GM20000 (cell line): Measurements from ENCODE around the gene DDX42.

Experiments
- DNase-seq: peaks from one replicate; pipeline ENCODE4 v3.0.0; 2012; ENCODE audit warnings: low spot score
- CTCF ChIP-seq: IDR thresholded peaks from 2 replicates; pipeline ENCODE4 v1.5.1; 2012; ENCODE audit warnings: mild to moderate bottlenecking, control low read depth; ENCODE audit errors: extremely low read depth, missing control alignments

DDX42 gene

DNA sequence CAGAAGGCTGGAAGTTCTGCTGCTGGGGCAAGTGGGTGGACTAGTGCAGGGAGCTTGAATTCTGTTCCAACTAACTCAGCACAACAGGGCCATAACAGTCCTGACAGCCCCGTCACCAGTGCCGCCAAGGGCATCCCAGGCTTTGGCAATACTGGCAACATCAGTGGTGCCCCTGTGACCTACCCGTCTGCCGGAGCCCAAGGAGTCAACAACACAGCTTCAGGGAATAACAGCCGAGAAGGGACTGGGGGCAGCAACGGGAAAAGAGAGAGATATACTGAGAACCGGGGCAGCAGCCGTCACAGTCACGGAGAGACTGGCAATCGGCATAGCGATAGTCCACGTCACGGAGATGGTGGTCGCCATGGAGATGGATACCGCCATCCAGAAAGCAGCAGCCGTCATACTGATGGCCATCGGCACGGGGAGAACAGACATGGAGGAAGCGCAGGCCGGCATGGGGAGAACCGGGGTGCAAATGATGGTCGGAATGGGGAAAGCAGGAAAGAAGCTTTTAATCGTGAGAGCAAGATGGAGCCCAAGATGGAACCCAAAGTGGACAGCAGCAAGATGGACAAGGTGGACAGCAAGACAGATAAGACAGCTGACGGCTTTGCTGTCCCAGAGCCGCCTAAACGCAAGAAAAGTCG, 43.9 kb downstream of the DDX42 start:
- TF ChIP-seq CTCF, result no peak
- DNase-seq, result no peak

- no peak for TF ChIP-seq CTCF
These were observed 45.2 kb downstream of the DDX42 start for GRCh38 chr17:63819131-63819530.

DNA sequence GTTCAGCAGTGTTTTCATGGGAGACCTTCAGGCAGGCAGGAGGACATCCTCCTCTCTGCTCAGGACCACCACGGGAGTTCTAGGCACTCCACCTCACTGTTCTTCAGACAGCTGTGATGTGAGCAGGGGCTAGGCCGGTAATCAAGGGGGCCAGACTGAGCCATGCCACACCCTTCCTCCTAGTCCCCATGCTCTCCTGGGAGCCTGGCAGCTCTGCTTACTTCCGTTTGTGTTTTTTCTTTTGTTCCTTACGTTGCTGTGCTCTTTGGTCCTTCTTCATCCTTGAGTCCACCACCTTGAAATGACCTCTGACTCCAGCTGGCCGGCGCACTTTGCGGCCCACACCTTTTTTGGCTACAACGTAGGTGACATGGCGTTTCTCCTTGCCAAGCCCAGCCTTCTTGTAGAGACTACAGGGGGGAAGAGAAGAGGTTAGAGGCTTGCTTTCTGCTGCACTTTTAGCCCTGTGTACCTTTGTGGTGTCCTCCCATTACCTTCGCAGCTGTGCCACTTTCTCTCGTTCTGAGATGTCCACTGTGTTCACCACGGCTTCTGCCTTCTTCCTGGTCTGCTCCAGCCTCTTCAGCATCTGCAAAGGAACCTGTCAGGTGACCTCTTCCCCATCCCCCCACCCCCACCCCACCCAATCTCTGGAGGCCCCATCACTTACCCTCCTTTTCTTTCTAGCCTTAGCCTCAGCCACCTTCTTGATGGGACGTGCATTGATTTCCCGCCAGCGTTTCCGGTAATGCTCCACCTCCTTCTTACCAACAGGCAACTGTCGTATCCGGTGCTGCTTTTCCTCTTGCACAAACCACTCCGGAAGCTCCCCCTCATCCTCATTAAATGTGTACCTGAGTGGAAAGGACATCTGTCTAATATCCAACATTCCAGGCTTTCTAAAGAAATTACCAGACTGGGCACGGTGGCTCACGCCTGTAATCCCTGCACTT, 45.9 kb downstream of the DDX42 start:
- no peak for DNase-seq
- no peak for TF ChIP-seq CTCF

More at GRCh38 chr17:63819131-63819530, 45.2 kb downstream of the DDX42 start:
- no peak for DNase-seq

GRCh38 chr17:63820963-63821561, 47.1 kb downstream of the DDX42 start:
- no peak for DNase-seq

GRCh38 chr17:63821804-63822203, 47.8 kb downstream of the DDX42 start:
- TF ChIP-seq CTCF, result no peak
- no peak for DNase-seq

More at GRCh38 chr17:63820963-63821561, 47.1 kb downstream of the DDX42 start:
- no peak for TF ChIP-seq CTCF

DNA sequence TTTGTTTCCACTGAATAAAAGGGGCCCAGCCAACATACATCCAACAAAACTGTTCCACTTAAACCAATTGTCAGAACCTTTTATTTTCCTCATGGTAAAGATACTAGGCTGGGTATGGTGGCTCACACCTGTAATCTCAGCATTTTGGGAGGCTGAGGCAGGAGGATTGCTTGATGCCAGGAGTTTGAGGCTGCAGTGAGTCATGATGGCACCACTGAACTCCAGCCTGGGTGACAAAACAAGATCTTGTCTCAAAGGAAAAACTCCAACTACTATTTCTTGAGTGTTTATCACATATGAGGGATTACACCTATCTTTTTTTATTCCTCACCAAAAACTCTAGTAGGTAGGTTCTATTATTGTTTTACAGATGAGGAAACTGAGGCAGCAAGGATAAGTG, 48.6 kb downstream of the DDX42 start:
- no peak for TF ChIP-seq CTCF
- no peak for DNase-seq
